ENCODE data around the gene OR9A2.

OR9A2 gene

GRCh38 chr7:143055754-143056153 lies 28.8 kb upstream of the OR9A2 start:
- Histone ChIP-seq H3K4me2 (ENCODE audit: low read length) (no peak overlapping the region), H3K36me3 (ENCODE audit: control insufficient read depth, low read length) (no peaks in the 10 kb centered on the region), H3K27me3 (ENCODE audit: control insufficient read depth, low read length) (no peaks in the 10 kb centered on the region), H3K9me2 (replicated peaks; ENCODE audit: control insufficient read depth, low read length) (no peaks in the 10 kb centered on the region), H3K9me3 (ENCODE audit: control insufficient read depth, insufficient read depth, low read length) (no peaks in the 10 kb centered on the region), H4K20me1 (ENCODE audit: control insufficient read depth, insufficient read depth, low read depth, low read length) (no peaks in the 10 kb centered on the region), H3K27ac (ENCODE audit: low read depth, low read length) (no peak overlapping the region), H3F3A (ENCODE audit: control insufficient read depth, insufficient read depth) (peaks cover 6% of the 10 kb centered on the region; the same call in 1 of the 2 replicates), H3K4me1 (ENCODE audit: control insufficient read depth, low read length) (peaks cover 23% of the 10 kb centered on the region), H3K79me2 (ENCODE audit: control insufficient read depth, low read length) (no peaks in the 10 kb centered on the region), H3K4me3 (ENCODE audit: low read length) (no peak overlapping the region)
- TF ChIP-seq EZH2phosphoT487 (IDR thresholded peaks at IDR 0.05; ENCODE audit: borderline replicate concordance, low read length) (no peak), CTCF (IDR thresholded peaks at IDR 0.05; ENCODE audit: low read depth, low read length, poor library complexity, severe bottlenecking) (no peak)

- peaks cover 8% of the 10 kb centered on the region; the same call in 1 of the 2 replicates for H3F3A ChIP-seq (ENCODE audit: control insufficient read depth, insufficient read depth)
- no peaks in the 10 kb centered on the region for H3K9me2 ChIP-seq (replicated peaks; ENCODE audit: control insufficient read depth, low read length)
- H3K4me1 ChIP-seq (ENCODE audit: control insufficient read depth, low read length): peaks cover 29% of the 10 kb centered on the region
- H3K27me3 ChIP-seq (ENCODE audit: control insufficient read depth, low read length): no peaks in the 10 kb centered on the region
- no peaks in the 10 kb centered on the region for H4K20me1 ChIP-seq (ENCODE audit: control insufficient read depth, insufficient read depth, low read depth, low read length)
- no peaks in the 10 kb centered on the region for H3K9me3 ChIP-seq (ENCODE audit: control insufficient read depth, insufficient read depth, low read length)
- no peaks in the 10 kb centered on the region for H3K36me3 ChIP-seq (ENCODE audit: control insufficient read depth, low read length)
- no peak overlapping the region for H3K27ac ChIP-seq (ENCODE audit: low read depth, low read length)
- TF ChIP-seq EZH2phosphoT487 (IDR thresholded peaks at IDR 0.05; ENCODE audit: borderline replicate concordance, low read length) (no peak), CTCF (IDR thresholded peaks at IDR 0.05; ENCODE audit: low read depth, low read length, poor library complexity, severe bottlenecking) (no peak)
- H3K4me3 ChIP-seq (ENCODE audit: low read length): no peak overlapping the region
- H3K79me2 ChIP-seq (ENCODE audit: control insufficient read depth, low read length): no peaks in the 10 kb centered on the region
- no peak overlapping the region for H3K4me2 ChIP-seq (ENCODE audit: low read length)
These were observed 27.7 kb upstream of the OR9A2 start for GRCh38 chr7:143054621-143055020.

GRCh38 chr7:143052041-143052440 lies 25.1 kb upstream of the OR9A2 start, which contains the start of gene OR6V1:
TSS of gene OR6V1 (plus strand) at chr7:143052341. CDS start at chr7:143052341, 0 bp downstream.
- Histone ChIP-seq H3K27ac (ENCODE audit: low read depth, low read length) (no peak within 1 kb of the TSS), H3K27me3 (ENCODE audit: control insufficient read depth, low read length) (no peaks in the 10 kb centered on the region), H3K9me2 (replicated peaks; ENCODE audit: control insufficient read depth, low read length) (no peaks in the 10 kb centered on the region), H3F3A (ENCODE audit: control insufficient read depth, insufficient read depth) (peaks cover 8% of the 10 kb centered on the region; the same call in 1 of the 2 replicates), H3K4me1 (ENCODE audit: control insufficient read depth, low read length) (peaks cover 51% of the 10 kb centered on the region), H3K79me2 (ENCODE audit: control insufficient read depth, low read length) (no peaks in the 10 kb centered on the region), H3K4me2 (ENCODE audit: low read length) (no peak within 1 kb of the TSS), H4K20me1 (ENCODE audit: control insufficient read depth, insufficient read depth, low read depth, low read length) (no peaks in the 10 kb centered on the region), H3K36me3 (ENCODE audit: control insufficient read depth, low read length) (no peaks in the 10 kb centered on the region), H3K9me3 (ENCODE audit: control insufficient read depth, insufficient read depth, low read length) (no peaks in the 10 kb centered on the region), H3K4me3 (ENCODE audit: low read length) (no peak within 1 kb of the TSS)
- TF ChIP-seq EZH2phosphoT487 (IDR thresholded peaks at IDR 0.05; ENCODE audit: borderline replicate concordance, low read length): no peak
- TF ChIP-seq CTCF (IDR thresholded peaks at IDR 0.05; ENCODE audit: low read depth, low read length, poor library complexity, severe bottlenecking): no peak
